SK-N-MC (cell line): ENCODE data around the gene UNC93A.

ENCODE experiments used
- EZH2 ChIP-seq: fragments of 200-600 bp; sonication (generic); IDR thresholded peaks from one replicate; pipeline ENCODE4 v1.6.1; 2017; ENCODE audit warnings: antibody characterized with exemption
- POLR2AphosphoS5 ChIP-seq: IDR thresholded peaks from 2 replicates; pipeline ENCODE4 v1.6.1; 2012; ENCODE audit warnings: mild to moderate bottlenecking, low read depth, low read length, borderline replicate concordance

- TF ChIP-seq EZH2 (no peak), POLR2AphosphoS5 (no peak)
Observed at GRCh38 chr6:167305796-167306195, 14.7 kb downstream of the UNC93A start.
